Osteoblast (primary cell): Measurements from ENCODE around the gene CRB2. TPM values are rescaled to one million over a fixed set of nuclear protein-coding genes. Genes with fewer than 3 reads are reported as not detected.

ENCODE experiments used
- DNase-seq: peaks from one replicate; pipeline ENCODE4 v3.0.0; 2011; ENCODE audit warnings: low spot score, mixed read lengths; ENCODE audit not compliant: insufficient read length; ENCODE audit errors: missing footprints
- H2AFZ ChIP-seq: 2 replicates; pipeline ENCODE4 v1.6.0; 2011; ENCODE audit warnings: mild to moderate bottlenecking, low read length
- H3K27ac ChIP-seq: 2 replicates; pipeline ENCODE4 v1.5.1; 2011; ENCODE audit warnings: mild to moderate bottlenecking, low read depth, low read length, moderate library complexity
- H3K27me3 ChIP-seq: 2 replicates; pipeline ENCODE4 v1.6.0; 2012; ENCODE audit warnings: mild to moderate bottlenecking, control low read depth, inconsistent platforms, low read length, moderate library complexity; ENCODE audit not compliant: insufficient read depth
- H3K36me3 ChIP-seq: 2 replicates; pipeline ENCODE4 v1.5.1; 2011; ENCODE audit warnings: mild to moderate bottlenecking, low read length, control low read depth, moderate library complexity; ENCODE audit not compliant: insufficient read depth
- H3K4me1 ChIP-seq: 2 replicates; pipeline ENCODE4 v1.5.1; 2011; ENCODE audit warnings: mild to moderate bottlenecking, low read length, control low read depth, moderate library complexity; ENCODE audit not compliant: insufficient read depth
- H3K4me2 ChIP-seq: 2 replicates; pipeline ENCODE4 v1.6.0; 2011; ENCODE audit warnings: mild to moderate bottlenecking, low read length; ENCODE audit not compliant: insufficient read depth
- H3K4me3 ChIP-seq: fragments of 200-600 bp; sonication (generic); 3 replicates; pipeline ENCODE4 v1.5.1; 2012; ENCODE audit warnings: mild to moderate bottlenecking, low read length, inconsistent platforms; ENCODE audit not compliant: insufficient read depth
- H3K79me2 ChIP-seq: 2 replicates; pipeline ENCODE4 v1.6.0; 2012; ENCODE audit warnings: mild to moderate bottlenecking, low read length, control low read depth, inconsistent platforms; ENCODE audit not compliant: insufficient read depth
- H3K9me3 ChIP-seq: 2 replicates; pipeline ENCODE4 v1.5.1; 2011; ENCODE audit warnings: low read depth, low read length, control low read depth
- H4K20me1 ChIP-seq: 2 replicates; pipeline ENCODE4 v1.6.0; 2012; ENCODE audit warnings: mild to moderate bottlenecking, low read length, control low read depth; ENCODE audit not compliant: insufficient read depth
- total RNA-seq: library from RNA; depleted of rRNA; stranded (reverse); fragments of >200 nt; gene quantifications from 2 replicates; pipeline ENCODE4 v1.2.3, GENCODE V29; 2012
- TF ChIP-seq, protein P1 (sequence below): IDR thresholded peaks from 2 replicates; pipeline ENCODE4 v1.5.1; 2011; ENCODE audit warnings: mild to moderate bottlenecking, low read depth, low read length, moderate library complexity; ENCODE audit errors: extremely low read depth

Gene CRB2
- total RNA-seq, 1 donor: not detected

DNA sequence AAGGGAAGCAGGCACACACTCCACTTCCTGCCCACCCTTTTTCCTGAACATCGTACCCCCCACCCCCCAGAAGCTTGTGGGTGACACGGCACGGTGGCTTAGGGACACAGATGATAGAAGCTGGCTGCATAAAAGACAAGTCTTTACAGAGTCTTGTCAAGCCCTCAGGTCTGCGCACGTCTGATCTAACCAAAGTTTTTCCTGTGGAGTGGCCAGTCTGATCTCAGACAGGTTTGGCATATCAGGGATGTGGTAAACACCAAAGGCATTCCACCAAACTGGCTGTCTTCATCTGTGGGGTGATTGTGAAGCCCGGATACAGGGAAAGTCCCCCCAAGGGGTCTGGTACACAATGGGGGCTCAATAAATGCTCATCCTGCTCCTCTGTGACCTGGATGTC is 50.0 kb downstream of the CRB2 start:
- no peaks in the 10 kb centered on the region for H3K27me3 ChIP-seq
- peak; percentile 56 for DNase-seq
- TF ChIP-seq, protein P1, sequence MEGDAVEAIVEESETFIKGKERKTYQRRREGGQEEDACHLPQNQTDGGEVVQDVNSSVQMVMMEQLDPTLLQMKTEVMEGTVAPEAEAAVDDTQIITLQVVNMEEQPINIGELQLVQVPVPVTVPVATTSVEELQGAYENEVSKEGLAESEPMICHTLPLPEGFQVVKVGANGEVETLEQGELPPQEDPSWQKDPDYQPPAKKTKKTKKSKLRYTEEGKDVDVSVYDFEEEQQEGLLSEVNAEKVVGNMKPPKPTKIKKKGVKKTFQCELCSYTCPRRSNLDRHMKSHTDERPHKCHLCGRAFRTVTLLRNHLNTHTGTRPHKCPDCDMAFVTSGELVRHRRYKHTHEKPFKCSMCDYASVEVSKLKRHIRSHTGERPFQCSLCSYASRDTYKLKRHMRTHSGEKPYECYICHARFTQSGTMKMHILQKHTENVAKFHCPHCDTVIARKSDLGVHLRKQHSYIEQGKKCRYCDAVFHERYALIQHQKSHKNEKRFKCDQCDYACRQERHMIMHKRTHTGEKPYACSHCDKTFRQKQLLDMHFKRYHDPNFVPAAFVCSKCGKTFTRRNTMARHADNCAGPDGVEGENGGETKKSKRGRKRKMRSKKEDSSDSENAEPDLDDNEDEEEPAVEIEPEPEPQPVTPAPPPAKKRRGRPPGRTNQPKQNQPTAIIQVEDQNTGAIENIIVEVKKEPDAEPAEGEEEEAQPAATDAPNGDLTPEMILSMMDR: no peak

DNA sequence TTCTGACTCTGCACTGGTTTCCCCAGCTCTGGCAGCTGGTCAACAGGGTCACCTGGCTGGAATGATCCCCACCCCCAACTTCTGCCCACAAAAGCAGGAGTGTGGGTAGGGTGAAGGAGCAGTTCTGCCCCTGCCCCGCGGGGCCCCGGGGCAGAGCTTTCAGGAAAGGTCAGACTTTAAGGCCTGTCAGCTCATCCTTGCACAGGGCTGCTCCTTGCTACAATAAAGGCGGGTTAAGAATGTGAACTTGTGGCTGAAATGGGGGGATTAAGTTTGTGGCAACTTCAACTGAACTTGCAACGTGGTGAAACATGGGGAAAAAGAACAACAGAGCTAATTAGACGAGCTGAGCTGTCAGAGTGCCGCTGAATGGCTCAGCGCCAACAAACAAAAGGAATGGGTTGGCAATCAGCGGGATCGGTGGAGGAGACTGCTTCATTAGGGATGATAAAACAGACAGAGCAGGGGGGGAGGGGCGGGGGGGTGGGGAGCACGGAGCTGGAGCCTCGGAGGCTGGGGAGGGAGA is 50.8 kb downstream of the CRB2 start:
- Histone ChIP-seq H3K79me2 (no peaks in the 10 kb centered on the region), H3K4me3 (no peak overlapping the region), H3K36me3 (no peaks in the 10 kb centered on the region), H2AFZ (no peak overlapping the region), H3K27ac (no peak overlapping the region), H3K4me2 (no peak overlapping the region), H3K27me3 (no peaks in the 10 kb centered on the region), H3K4me1 (no peaks in the 10 kb centered on the region), H4K20me1 (no peaks in the 10 kb centered on the region), H3K9me3 (no peaks in the 10 kb centered on the region)
- peak; percentile 41 for DNase-seq
- TF ChIP-seq, protein P1: no peak

More for the DNA sequence above, 50.0 kb downstream of the CRB2 start:
- Histone ChIP-seq H3K79me2 (no peaks in the 10 kb centered on the region), H3K27ac (no peak overlapping the region), H4K20me1 (no peaks in the 10 kb centered on the region), H3K4me3 (no peak overlapping the region), H3K9me3 (no peaks in the 10 kb centered on the region), H3K36me3 (no peaks in the 10 kb centered on the region), H3K4me1 (no peaks in the 10 kb centered on the region), H2AFZ (no peak overlapping the region), H3K4me2 (no peak overlapping the region)

DNA sequence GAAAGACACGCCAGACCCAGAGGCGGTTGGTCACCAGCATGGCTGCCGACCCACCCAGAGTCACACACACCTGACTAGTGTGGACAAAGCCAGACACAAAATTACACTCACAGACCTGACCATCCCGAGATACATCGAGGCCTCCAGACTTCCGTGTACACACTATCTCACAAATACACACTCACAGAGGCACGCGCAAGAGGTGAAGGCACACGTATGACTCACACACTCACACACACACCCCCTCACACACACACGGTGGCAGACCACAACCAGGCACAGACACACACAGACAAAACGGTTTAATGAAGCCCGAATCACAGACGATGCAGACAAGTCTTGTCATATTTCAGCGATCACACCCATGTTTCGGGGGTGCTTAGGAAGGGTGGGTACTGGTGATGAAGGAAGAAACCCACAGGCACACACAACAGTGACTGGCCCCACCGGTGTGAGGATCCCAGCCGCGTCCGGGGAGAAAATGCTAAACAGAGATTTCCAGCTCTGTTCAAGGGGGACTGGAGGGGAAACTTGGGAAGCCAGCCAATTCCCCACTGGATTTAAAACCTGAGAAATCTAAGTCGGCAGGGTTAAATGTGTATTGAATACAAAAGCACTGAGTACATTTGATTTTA is 51.3 kb downstream of the CRB2 start:
- Histone ChIP-seq H3K27me3 (no peaks in the 10 kb centered on the region), H2AFZ (no peak overlapping the region), H3K36me3 (no peaks in the 10 kb centered on the region), H3K4me1 (no peaks in the 10 kb centered on the region), H3K9me3 (no peaks in the 10 kb centered on the region), H3K4me3 (no peak overlapping the region), H3K27ac (no peak overlapping the region), H3K4me2 (no peak overlapping the region), H3K79me2 (no peaks in the 10 kb centered on the region), H4K20me1 (no peaks in the 10 kb centered on the region)
- TF ChIP-seq, protein P1: no peak
- DNase-seq: peak; percentile 76

DNA sequence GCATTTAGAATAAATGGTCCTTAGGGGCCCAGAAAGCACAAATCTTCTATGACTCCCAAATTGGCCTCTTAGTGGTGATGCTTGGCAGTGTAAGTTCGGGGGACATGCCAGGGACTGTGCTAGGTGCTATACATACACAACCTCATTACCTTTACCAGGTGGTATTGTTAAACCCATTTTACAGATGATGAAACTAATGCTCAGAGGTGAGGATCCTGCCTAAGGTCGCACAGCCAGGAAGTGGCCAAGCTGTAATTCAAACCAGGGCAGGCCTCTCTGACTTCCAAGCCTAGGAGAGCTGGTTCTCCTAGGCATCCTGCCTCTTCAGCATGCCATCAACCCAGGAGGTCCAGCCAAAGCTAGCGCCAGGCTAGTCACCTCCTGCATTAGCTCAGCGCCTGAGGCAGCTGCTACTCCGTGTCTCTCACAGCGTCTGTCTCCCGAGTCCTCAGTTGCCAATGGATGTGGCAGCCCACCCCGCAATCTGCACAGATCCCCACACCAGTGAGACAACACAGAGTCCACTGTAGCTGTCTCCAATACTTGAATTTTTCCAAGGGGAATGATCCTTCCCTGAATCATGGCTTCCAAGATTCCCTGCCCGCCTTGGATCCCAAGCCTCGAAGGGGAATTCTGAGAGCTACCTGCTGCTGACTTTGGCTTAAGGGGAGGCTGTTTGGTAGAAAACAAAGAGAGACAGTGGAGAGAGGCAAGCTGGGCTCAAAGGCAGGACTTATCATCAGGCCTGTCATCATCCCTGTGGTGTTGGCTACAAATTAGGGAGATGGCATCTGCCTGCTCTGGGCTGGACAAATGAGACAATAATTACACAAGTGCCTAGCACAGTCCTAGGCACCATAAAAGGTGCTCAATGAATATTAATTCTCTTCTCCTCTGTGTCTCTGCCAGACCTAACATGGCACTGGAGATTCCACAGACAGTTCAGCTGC is 52.6 kb downstream of the CRB2 start:
- no peak overlapping the region for H2AFZ ChIP-seq
- no peaks in the 10 kb centered on the region for H4K20me1 ChIP-seq
- no peak overlapping the region for H3K4me2 ChIP-seq
- H3K4me3 ChIP-seq: no peak overlapping the region
- H3K36me3 ChIP-seq: no peaks in the 10 kb centered on the region
- H3K9me3 ChIP-seq: no peaks in the 10 kb centered on the region
- no peak for DNase-seq
- TF ChIP-seq, protein P1: no peak
- H3K79me2 ChIP-seq: no peaks in the 10 kb centered on the region
- H3K27ac ChIP-seq: no peak overlapping the region
- H3K4me1 ChIP-seq: no peaks in the 10 kb centered on the region
- H3K27me3 ChIP-seq: no peaks in the 10 kb centered on the region
